ENCODE results near the gene BSG.
A peak's percentile ranks its signal among the peaks of the same experiment; 100 is the strongest.
"Not testable (repeated sequence)": the region's sequence is repeated elsewhere in the genome, so short reads cannot be mapped to it uniquely, and the experiment has no call there.

BSG gene

DNA sequence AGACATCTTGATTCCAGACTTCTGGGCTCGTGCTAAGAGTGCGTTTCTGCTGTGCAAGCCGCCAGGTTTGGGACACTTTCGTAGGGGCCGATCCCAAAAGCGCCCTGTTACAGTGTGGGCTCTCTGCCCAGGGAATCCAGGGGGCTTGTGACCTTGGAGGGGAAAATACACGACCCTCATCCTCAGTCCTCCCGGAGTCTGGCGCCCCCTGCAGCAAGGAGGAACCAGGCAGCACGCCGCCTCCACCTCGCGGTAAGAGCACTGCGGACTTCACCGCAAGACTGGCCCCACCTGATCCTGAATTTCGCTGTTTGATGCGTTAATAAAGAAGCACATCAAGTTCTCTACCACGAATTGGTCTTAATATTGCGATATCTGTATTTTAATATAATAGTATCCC is 55.8 kb downstream of the BSG start:
- H3K4me3 ChIP-seq (ENCODE audit: low read length): no peak overlapping the region
- no peak for DNase-seq (ENCODE audit: low read depth)
- TF ChIP-seq, protein P1, sequence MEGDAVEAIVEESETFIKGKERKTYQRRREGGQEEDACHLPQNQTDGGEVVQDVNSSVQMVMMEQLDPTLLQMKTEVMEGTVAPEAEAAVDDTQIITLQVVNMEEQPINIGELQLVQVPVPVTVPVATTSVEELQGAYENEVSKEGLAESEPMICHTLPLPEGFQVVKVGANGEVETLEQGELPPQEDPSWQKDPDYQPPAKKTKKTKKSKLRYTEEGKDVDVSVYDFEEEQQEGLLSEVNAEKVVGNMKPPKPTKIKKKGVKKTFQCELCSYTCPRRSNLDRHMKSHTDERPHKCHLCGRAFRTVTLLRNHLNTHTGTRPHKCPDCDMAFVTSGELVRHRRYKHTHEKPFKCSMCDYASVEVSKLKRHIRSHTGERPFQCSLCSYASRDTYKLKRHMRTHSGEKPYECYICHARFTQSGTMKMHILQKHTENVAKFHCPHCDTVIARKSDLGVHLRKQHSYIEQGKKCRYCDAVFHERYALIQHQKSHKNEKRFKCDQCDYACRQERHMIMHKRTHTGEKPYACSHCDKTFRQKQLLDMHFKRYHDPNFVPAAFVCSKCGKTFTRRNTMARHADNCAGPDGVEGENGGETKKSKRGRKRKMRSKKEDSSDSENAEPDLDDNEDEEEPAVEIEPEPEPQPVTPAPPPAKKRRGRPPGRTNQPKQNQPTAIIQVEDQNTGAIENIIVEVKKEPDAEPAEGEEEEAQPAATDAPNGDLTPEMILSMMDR (conservative IDR thresholded peaks at IDR 0.05; ENCODE audit: low read length): peak; percentile 28

DNA sequence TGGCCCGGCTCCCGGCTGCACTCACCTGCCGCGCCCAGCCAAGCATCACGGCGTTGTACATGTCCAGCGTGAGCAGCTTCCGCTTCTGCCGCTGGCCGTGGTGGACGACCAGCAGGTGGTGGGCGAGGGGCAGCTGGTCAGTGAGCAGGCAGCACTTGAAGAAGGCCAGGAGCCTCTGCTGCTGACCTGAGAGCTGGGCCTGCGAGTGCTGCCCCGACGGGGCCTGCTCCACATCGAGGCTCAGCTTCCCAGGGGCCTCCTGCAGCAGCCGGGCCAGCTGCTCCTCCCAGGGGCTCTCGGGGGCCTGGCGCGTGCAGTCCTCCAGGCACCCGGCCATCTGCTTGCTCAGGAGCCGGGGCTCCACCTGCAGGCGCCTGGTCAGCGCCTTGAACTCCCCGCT is 57.1 kb downstream of the BSG start:
- not testable (repeated sequence) for DNase-seq (ENCODE audit: low read depth); H3K4me3 ChIP-seq (ENCODE audit: low read length)

DNA sequence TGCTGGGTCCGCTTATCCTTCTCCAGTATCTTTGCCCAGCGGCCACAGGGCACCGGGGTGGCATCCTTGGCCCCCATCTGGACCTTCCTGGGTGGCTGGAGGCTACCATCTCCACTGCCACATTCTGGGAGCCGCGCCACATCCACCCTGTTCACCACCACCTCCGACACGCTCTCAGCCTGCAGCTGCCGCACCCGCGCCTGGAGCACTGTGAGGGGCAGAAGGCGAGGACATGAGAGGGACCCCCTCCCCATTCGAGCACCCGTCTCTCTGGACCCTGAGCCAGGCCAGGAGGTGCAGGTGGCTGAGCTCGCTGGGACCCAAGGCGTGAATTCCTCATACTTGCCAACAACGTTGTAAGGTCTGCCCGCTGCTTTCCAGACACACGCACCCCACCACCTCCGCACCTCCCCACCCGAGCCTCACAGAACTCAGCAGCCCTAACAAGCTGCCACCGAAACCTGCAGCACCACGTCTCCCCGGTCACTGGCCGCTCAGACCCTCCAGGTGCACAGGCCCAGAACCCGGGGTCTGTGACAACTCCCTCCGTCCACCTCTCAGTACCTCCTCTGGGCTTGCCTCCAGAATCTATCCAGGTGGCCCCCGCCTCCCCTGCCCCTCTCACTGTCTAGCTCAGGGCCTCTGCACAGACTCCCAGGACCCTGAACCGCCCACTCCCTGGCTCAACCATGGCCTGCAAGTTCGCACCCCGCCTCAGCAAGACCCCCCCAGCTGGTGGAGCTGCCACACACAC is 57.7 kb downstream of the BSG start:
- TF ChIP-seq, protein P1 (conservative IDR thresholded peaks at IDR 0.05; ENCODE audit: low read length): no peak
- no peak overlapping the region for H3K4me3 ChIP-seq (ENCODE audit: low read length)
- DNase-seq (ENCODE audit: low read depth): no peak

DNA sequence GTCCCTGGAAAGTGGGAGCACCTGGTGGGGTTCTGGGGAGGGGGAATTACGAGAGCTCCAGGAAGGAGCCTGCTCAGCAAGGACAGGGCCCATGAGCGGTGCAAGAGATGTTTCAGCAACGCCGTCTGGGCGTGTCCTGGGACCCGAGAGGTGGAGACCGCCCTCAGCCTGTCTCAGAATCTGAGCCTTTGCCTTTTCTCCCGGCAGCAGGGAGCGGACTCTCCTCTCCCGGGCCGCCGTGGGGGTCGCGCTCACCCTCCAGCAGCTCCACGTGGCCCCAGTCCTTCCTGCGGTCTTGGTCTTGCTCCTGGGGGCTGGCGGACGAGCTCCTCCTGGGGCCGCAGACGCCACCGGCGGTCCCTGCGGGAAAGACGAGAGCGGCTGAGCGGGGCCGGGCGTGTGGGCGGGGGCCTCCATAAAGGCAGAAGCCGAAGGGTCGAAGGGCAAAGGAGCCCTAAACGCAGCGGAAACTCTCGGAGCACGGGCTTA is 60.2 kb downstream of the BSG start:
- H3K4me3 ChIP-seq (ENCODE audit: low read length): peak overlapping the region; percentile 89
- DNase-seq (ENCODE audit: low read depth): peak; percentile 34
- TF ChIP-seq, protein P1 (conservative IDR thresholded peaks at IDR 0.05; ENCODE audit: low read length): no peak

Measured in AG10803 (cell line).